ENCODE data around the gene CAMK4.

The CAMK4 gene

GRCh38 chr5:111347021-111347420, 122.8 kb downstream of the CAMK4 start:
- CTCF ChIA-PET = no interaction called here
- no peaks in the 10 kb centered on the region for H3K4me1 ChIP-seq (ENCODE audit: control insufficient read depth, insufficient read depth, low read length)
- H3K27ac ChIP-seq (ENCODE audit: extremely low read depth, low read depth, low read length) = no peak overlapping the region
- no peak overlapping the region for H3K4me3 ChIP-seq (ENCODE audit: low read depth, low read length)
- no peaks in the 10 kb centered on the region for H3K9me3 ChIP-seq (ENCODE audit: control insufficient read depth, insufficient read depth, low read depth, low read length)
- POLR2A ChIA-PET = no interaction called here
- no peaks in the 10 kb centered on the region for H3K36me3 ChIP-seq (ENCODE audit: control insufficient read depth in 2 of 2, insufficient read depth in 1 of 2, low read length in 2 of 2)
- TF ChIP-seq TCF7L2 (IDR thresholded peaks at IDR 0.05; ENCODE audit: borderline replicate concordance, low read depth, low read length) (no peak), TSHZ1 (tag by site-specific recombination; IDR thresholded peaks at IDR 0.05; ENCODE audit: borderline replicate concordance) (no peak), ZNF548 (tag by site-specific recombination; IDR thresholded peaks at IDR 0.05) (no peak), ZNF302 (tag by site-specific recombination; IDR thresholded peaks at IDR 0.05; ENCODE audit: low read depth) (no peak), ZNF623 (tag by site-specific recombination; IDR thresholded peaks at IDR 0.05) (no peak), ZFP41 (tag by site-specific recombination; IDR thresholded peaks at IDR 0.05; ENCODE audit: borderline replicate concordance) (no peak), BCL11B (tag by site-specific recombination; IDR thresholded peaks at IDR 0.05; ENCODE audit: low read depth) (no peak), ZNF138 (tag by site-specific recombination; IDR thresholded peaks at IDR 0.05; ENCODE audit: borderline replicate concordance) (no peak), ZNF155 (tag by site-specific recombination; IDR thresholded peaks at IDR 0.05) (no peak), ZNF169 (tag by site-specific recombination; IDR thresholded peaks at IDR 0.05) (no peak), ZNF174 (tag by site-specific recombination; IDR thresholded peaks at IDR 0.05) (no peak), GLIS2 (tag by site-specific recombination; IDR thresholded peaks at IDR 0.05) (no peak), ZNF202 (tag by site-specific recombination; IDR thresholded peaks at IDR 0.05; ENCODE audit: borderline replicate concordance) (no peak), ZNF18 (tag by site-specific recombination; IDR thresholded peaks at IDR 0.05) (no peak), ZNF23 (tag by site-specific recombination; IDR thresholded peaks at IDR 0.05; ENCODE audit: borderline replicate concordance) (no peak), ZNF561 (tag by site-specific recombination; IDR thresholded peaks at IDR 0.05; ENCODE audit: borderline replicate concordance) (no peak), ZSCAN30 (tag by site-specific recombination; IDR thresholded peaks at IDR 0.05) (no peak)
- TF ChIP-seq, protein P1, sequence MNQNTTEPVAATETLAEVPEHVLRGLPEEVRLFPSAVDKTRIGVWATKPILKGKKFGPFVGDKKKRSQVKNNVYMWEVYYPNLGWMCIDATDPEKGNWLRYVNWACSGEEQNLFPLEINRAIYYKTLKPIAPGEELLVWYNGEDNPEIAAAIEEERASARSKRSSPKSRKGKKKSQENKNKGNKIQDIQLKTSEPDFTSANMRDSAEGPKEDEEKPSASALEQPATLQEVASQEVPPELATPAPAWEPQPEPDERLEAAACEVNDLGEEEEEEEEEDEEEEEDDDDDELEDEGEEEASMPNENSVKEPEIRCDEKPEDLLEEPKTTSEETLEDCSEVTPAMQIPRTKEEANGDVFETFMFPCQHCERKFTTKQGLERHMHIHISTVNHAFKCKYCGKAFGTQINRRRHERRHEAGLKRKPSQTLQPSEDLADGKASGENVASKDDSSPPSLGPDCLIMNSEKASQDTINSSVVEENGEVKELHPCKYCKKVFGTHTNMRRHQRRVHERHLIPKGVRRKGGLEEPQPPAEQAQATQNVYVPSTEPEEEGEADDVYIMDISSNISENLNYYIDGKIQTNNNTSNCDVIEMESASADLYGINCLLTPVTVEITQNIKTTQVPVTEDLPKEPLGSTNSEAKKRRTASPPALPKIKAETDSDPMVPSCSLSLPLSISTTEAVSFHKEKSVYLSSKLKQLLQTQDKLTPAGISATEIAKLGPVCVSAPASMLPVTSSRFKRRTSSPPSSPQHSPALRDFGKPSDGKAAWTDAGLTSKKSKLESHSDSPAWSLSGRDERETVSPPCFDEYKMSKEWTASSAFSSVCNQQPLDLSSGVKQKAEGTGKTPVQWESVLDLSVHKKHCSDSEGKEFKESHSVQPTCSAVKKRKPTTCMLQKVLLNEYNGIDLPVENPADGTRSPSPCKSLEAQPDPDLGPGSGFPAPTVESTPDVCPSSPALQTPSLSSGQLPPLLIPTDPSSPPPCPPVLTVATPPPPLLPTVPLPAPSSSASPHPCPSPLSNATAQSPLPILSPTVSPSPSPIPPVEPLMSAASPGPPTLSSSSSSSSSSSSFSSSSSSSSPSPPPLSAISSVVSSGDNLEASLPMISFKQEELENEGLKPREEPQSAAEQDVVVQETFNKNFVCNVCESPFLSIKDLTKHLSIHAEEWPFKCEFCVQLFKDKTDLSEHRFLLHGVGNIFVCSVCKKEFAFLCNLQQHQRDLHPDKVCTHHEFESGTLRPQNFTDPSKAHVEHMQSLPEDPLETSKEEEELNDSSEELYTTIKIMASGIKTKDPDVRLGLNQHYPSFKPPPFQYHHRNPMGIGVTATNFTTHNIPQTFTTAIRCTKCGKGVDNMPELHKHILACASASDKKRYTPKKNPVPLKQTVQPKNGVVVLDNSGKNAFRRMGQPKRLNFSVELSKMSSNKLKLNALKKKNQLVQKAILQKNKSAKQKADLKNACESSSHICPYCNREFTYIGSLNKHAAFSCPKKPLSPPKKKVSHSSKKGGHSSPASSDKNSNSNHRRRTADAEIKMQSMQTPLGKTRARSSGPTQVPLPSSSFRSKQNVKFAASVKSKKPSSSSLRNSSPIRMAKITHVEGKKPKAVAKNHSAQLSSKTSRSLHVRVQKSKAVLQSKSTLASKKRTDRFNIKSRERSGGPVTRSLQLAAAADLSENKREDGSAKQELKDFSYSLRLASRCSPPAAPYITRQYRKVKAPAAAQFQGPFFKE (tag by site-specific recombination; IDR thresholded peaks at IDR 0.05; ENCODE audit: borderline replicate concordance) = no peak

All from HEK293 (cell line).